ENCODE measurements around the gene TMEM200B. TPM values are rescaled to one million over a fixed set of nuclear protein-coding genes. Genes with fewer than 3 reads are reported as not detected.
"Not testable (repeated sequence)": the region's sequence is repeated elsewhere in the genome, so short reads cannot be mapped to it uniquely, and the experiment has no call there.

TMEM200B gene
- total and polyA plus RNA-seq, 3 donors from 2014 or later, result 35.6 to 41.3 (median 40.3) TPM

GRCh38 chr1:29082519-29082918 is 41.2 kb downstream of the TMEM200B start:
- intact Hi-C loops (cut with DNase I; ENCODE audit: low total_unique reads), result no loop called here
- no peak overlapping the region for H3K27ac ChIP-seq
- 89 to 92% methylated on average over 3 of the region's 3 CpGs for WGBS, 2 donors

GRCh38 chr1:29081201-29081600 is 42.5 kb downstream of the TMEM200B start:
- no peaks in the 10 kb centered on the region for H3K27me3 ChIP-seq
- no peaks in the 10 kb centered on the region for H3K9me3 ChIP-seq
- H3K27ac ChIP-seq, result no peak overlapping the region
- no peaks in the 10 kb centered on the region for H3K4me1 ChIP-seq
- 77 to 81% methylated on average over 3 of the region's 3 CpGs for WGBS, 2 donors
- TF ChIP-seq CTCF (IDR thresholded peaks at IDR 0.05) (no peak), POLR2A (IDR thresholded peaks at IDR 0.05) (no peak)
- no peak overlapping the region for H3K4me3 ChIP-seq
- intact Hi-C loops (cut with DNase I; ENCODE audit: low total_unique reads), result no loop called here
- H3K36me3 ChIP-seq (ENCODE audit: low read depth, missing control alignments), result no peaks in the 10 kb centered on the region
- no peak for DNase-seq

More at GRCh38 chr1:29082519-29082918, 41.2 kb downstream of the TMEM200B start:
- DNase-seq, result no peak
- no peaks in the 10 kb centered on the region for H3K4me1 ChIP-seq
- no peak overlapping the region for H3K4me3 ChIP-seq
- TF ChIP-seq POLR2A (IDR thresholded peaks at IDR 0.05), result no peak
- TF ChIP-seq CTCF (IDR thresholded peaks at IDR 0.05), result no peak
- no peaks in the 10 kb centered on the region for H3K27me3 ChIP-seq
- H3K9me3 ChIP-seq, result no peaks in the 10 kb centered on the region
- H3K36me3 ChIP-seq (ENCODE audit: low read depth, missing control alignments), result no peaks in the 10 kb centered on the region

GRCh38 chr1:29079916-29080629 is 43.6 kb downstream of the TMEM200B start:
- intact Hi-C loops (cut with DNase I; ENCODE audit: low total_unique reads); H3K27ac ChIP-seq: not testable (repeated sequence)

GRCh38 chr1:29077155-29077554 is 46.5 kb downstream of the TMEM200B start:
- Histone ChIP-seq H3K27ac (no peak overlapping the region), H3K27me3 (no peaks in the 10 kb centered on the region), H3K4me3 (no peak overlapping the region), H3K9me3 (no peaks in the 10 kb centered on the region), H3K36me3 (ENCODE audit: low read depth, missing control alignments) (no peaks in the 10 kb centered on the region), H3K4me1 (no peaks in the 10 kb centered on the region)
- no peak for DNase-seq
- WGBS, 2 donors, result 87 to 91% methylated on average over 2 of the region's 2 CpGs
- intact Hi-C loops (cut with DNase I; ENCODE audit: low total_unique reads), result no loop called here
- TF ChIP-seq CTCF (IDR thresholded peaks at IDR 0.05) (no peak), POLR2A (IDR thresholded peaks at IDR 0.05) (no peak)

More at GRCh38 chr1:29079916-29080629, 43.6 kb downstream of the TMEM200B start:
- H3K9me3 ChIP-seq; DNase-seq; H3K27me3 ChIP-seq; H3K4me1 ChIP-seq; H3K36me3 ChIP-seq (ENCODE audit: low read depth, missing control alignments); H3K4me3 ChIP-seq: not testable (repeated sequence)
- 87 to 93% methylated on average over 16 of the region's 16 CpGs for WGBS, 2 donors

Small RNA genes lying within 50 kb of the gene (small RNA-seq; reads per million reads assigned to genes)
- 0 reads per million in 2 donors for gene RF02271

Other genes with a start within 250 kb of the TMEM200B start
- 10 to 100 TPM; 46.6 to 66.5 TPM for gene EPB41, start 209.3 kb downstream of the TMEM200B start, total RNA-seq
- 23.5 TPM for gene EPB41, start 209.3 kb downstream of the TMEM200B start, polyA plus RNA-seq (ENCODE audit: insufficient read depth, low read depth, low replicate concordance)
- gene SRSF4, start 58.0 kb upstream of the TMEM200B start, total RNA-seq, result 10 to 100 TPM; 77.1 to 81.7 TPM
- gene SRSF4, start 58.0 kb upstream of the TMEM200B start, polyA plus RNA-seq (ENCODE audit: insufficient read depth, low read depth, low replicate concordance), result 63.2 TPM
- 10 to 100 TPM; 37.3 to 38.9 TPM for gene MECR, start 107.0 kb upstream of the TMEM200B start, total RNA-seq
- 33.7 TPM for gene MECR, start 107.0 kb upstream of the TMEM200B start, polyA plus RNA-seq (ENCODE audit: insufficient read depth, low read depth, low replicate concordance)
- 10 to 100 TPM; 21.7 to 39.1 TPM for gene PTPRU, start 112.6 kb upstream of the TMEM200B start, total RNA-seq
- 13.3 TPM for gene PTPRU, start 112.6 kb upstream of the TMEM200B start, polyA plus RNA-seq (ENCODE audit: insufficient read depth, low read depth, low replicate concordance)

Data from testis (tissue), 3 donors.